Panc1 (cell line): ENCODE data around the gene TST.

ENCODE experiments used
- POLR2AphosphoS5 ChIP-seq: IDR thresholded peaks from 2 replicates; pipeline ENCODE4 v1.6.1; 2012; ENCODE audit warnings: mild to moderate bottlenecking, low read depth, low read length, moderate library complexity
- TF ChIP-seq, protein P1 (sequence below): fragments of 450-650 bp; IDR thresholded peaks from 2 replicates; pipeline ENCODE4 v1.5.1; 2017; ENCODE audit warnings: mild to moderate bottlenecking

DNA sequence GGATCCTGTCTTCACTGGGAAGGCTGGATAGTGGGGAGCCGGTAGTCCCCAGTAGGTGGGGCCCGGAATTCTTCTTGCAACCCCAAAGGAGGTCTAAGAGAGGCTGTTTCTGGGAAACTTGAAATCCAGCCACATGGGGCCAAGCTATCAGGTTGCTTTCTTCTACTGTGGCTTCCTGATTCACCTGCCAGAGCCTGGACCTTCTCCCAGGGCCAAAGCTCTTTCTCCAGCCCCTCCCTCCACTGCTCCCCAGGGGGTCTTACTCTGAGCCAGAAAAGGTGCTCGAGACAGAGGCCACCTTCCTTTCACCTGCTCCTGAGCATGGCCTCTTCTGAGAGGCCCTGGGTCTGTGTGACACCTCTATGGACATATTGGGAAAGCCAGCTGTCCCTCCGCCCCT, 9.1 kb downstream of the TST start:
- TF ChIP-seq, protein P1, sequence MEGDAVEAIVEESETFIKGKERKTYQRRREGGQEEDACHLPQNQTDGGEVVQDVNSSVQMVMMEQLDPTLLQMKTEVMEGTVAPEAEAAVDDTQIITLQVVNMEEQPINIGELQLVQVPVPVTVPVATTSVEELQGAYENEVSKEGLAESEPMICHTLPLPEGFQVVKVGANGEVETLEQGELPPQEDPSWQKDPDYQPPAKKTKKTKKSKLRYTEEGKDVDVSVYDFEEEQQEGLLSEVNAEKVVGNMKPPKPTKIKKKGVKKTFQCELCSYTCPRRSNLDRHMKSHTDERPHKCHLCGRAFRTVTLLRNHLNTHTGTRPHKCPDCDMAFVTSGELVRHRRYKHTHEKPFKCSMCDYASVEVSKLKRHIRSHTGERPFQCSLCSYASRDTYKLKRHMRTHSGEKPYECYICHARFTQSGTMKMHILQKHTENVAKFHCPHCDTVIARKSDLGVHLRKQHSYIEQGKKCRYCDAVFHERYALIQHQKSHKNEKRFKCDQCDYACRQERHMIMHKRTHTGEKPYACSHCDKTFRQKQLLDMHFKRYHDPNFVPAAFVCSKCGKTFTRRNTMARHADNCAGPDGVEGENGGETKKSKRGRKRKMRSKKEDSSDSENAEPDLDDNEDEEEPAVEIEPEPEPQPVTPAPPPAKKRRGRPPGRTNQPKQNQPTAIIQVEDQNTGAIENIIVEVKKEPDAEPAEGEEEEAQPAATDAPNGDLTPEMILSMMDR, result no peak
- no peak for TF ChIP-seq POLR2AphosphoS5
